AG10803 (cell line): Measurements from ENCODE around the gene SYT15.

Source experiments
- DNase-seq: peaks from one replicate; pipeline ENCODE4 v3.0.0; 2010; ENCODE audit warnings: low read depth
- H3K4me3 ChIP-seq: 2 replicates; pipeline ENCODE4 v1.5.1; 2011; ENCODE audit warnings: mild to moderate bottlenecking, low read length, control low read depth
- TF ChIP-seq, protein P1 (sequence below): conservative IDR thresholded peaks from 2 replicates; pipeline ENCODE4 v1.5.1; 2011; ENCODE audit warnings: mild to moderate bottlenecking, low read length, control low read depth, inconsistent platforms

SYT15 gene

DNA sequence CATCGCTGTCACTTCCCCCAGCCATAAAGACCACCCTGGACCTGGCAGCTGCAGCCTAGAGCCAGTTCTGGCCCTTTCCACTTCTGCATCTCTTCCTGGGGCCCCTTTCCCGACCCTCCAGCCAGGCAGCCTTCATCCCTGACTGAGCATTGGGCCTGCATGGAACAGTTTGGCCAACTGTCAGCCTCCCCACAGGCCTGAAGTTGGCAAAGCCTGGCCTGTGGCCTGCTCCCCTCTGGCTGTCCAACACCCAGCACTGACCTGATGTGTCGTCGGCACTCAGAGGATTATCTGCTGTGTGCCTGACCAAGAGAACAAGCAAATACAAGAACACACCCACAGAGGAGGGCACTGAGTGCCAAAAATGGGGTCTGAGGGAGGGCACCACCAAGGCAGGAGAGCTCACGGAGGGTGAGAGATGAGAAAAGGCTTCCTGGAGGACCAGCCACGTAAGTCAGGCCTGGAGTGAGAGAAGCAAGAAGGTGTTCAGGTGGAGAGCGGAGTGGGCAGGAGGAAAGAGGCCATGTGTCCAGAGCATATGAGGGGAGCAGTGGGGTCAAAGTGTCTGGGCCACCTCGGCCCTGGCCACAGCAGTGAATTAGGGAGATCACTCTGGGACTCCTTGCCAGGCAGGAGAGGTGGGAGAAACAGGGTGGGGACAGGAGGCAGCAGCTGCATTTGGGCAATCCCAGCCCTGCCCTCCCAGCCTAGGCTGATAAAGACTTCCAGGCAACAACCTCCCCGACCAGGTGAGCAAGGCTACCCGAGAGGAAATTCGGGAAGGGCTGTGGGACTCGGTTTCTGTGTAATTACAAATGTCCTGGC is 27.0 kb upstream of the SYT15 start:
- TF ChIP-seq, protein P1, sequence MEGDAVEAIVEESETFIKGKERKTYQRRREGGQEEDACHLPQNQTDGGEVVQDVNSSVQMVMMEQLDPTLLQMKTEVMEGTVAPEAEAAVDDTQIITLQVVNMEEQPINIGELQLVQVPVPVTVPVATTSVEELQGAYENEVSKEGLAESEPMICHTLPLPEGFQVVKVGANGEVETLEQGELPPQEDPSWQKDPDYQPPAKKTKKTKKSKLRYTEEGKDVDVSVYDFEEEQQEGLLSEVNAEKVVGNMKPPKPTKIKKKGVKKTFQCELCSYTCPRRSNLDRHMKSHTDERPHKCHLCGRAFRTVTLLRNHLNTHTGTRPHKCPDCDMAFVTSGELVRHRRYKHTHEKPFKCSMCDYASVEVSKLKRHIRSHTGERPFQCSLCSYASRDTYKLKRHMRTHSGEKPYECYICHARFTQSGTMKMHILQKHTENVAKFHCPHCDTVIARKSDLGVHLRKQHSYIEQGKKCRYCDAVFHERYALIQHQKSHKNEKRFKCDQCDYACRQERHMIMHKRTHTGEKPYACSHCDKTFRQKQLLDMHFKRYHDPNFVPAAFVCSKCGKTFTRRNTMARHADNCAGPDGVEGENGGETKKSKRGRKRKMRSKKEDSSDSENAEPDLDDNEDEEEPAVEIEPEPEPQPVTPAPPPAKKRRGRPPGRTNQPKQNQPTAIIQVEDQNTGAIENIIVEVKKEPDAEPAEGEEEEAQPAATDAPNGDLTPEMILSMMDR = no peak
- H3K4me3 ChIP-seq = no peak overlapping the region
- no peak for DNase-seq

DNA sequence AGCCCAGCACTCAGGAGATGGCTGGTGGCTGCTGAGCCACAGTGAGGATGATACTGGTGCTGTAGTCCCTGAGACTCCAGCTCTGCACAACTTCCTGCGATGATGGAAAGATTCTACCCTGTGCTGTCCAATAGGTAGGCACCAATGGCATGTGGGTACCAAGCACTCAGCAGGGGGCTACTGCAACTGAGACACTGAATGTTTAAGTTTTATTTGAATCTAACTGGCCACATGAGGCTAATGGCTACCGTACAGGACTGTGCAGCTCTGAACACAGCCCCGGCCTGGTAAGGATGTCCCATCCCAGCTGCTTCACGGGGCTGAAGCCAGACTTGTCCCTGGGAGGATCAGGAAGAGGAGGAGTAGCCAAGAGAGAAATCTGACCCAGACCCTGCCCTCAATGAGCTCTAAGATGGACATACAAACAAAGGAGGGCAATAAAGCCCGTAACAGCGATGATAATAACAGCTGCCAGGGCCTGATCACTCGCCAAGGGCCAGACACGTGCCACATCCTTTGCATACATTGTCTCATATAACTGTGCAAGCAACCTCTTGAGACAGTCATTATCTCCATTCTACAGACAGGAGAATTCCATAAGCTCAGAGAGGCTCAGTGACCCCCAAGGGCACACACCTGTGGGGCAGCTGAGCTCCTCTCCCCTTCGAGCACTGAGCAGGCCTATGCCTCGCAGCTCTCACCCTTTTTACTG is 26.2 kb upstream of the SYT15 start:
- DNase-seq = no peak
- TF ChIP-seq, protein P1 = no peak
- no peak overlapping the region for H3K4me3 ChIP-seq

DNA sequence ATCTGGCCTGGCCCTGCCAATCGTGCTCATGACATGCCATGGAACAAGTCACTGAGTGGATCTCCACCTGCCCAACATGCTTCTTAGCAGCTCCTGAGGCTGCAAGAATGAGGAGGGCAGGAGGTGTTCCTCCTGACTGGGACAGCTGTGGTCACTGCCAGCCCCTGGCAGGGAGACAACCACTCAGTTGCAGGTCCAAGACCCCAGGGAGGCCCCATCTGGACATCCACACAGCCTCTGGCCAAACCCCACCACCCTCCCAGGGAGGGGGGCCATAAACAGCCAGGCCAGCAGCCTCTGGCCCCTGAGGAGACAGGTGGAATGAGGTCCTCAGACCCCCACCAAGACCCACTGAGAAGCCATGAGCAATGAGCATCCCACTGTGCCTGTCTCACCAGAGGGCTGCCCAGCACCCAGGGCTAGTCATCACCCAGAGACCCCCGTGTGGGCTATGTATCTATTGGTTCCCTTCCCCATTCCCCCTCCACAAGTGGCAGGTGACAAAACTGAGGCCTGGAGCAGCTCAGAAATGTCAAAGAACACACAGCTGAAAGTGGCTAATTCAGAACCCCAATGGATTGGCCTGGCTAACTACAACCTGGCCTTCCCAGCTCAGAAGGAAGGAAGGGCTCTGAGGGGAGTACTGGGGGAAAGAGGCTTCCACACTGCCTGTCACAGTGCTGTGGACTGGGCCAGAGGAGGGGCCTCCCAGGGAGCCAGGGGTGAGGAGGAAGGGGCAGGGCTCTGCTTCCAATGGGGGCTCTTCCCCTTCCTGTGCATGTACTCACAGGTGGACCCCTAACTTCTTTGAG is 25.5 kb upstream of the SYT15 start:
- TF ChIP-seq, protein P1 = no peak
- DNase-seq = no peak

DNA sequence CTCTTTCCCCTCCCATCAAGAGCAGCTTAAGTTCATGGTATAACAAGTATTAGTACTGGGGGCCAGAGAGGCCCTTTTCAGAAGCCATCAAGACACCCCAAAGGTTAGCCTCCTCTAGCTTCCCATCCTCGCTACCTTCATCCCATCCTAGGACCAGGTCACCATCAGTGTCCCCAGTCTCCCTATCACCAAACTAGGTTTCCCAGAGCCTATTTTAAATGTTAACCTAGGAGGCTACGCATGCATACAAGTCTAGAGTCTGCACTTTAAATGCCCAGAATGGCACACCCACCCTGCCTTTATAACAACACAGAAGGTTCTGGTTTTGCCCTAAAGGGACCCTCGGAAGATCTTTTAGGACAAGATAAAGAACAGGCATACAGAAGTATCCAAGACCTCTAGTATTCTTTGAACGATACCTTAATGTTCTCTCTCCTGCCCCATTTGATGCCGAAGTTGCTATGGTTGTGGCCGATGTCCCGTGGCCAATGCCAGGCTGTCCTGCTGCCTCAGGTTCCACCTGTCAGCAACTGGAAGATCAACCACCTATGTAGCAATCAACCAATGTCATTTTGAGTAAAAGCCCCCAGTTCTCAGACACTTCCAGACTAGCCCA is 24.7 kb upstream of the SYT15 start:
- no peak for DNase-seq
- TF ChIP-seq, protein P1 = no peak

More for the DNA sequence above, 25.5 kb upstream of the SYT15 start:
- no peak overlapping the region for H3K4me3 ChIP-seq

DNA sequence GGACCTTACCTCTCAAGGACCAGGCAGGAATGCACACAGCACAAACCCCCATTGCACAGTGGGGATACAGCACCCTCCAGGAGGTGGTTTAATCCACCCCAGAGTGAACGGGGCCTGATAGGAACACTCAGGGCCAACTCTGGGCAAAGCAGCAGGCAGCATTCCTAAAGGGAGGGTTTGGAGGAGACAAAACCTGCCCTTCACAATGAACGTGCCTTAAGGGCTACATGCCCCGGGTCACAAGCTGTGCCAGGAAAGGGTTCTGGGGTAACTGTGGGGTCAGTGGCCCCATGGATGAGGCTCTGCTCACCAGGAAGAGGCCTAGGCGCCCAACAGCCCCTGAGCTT is 23.6 kb upstream of the SYT15 start:
- no peak for DNase-seq

More for the DNA sequence above, 24.7 kb upstream of the SYT15 start:
- H3K4me3 ChIP-seq = no peak overlapping the region

DNA sequence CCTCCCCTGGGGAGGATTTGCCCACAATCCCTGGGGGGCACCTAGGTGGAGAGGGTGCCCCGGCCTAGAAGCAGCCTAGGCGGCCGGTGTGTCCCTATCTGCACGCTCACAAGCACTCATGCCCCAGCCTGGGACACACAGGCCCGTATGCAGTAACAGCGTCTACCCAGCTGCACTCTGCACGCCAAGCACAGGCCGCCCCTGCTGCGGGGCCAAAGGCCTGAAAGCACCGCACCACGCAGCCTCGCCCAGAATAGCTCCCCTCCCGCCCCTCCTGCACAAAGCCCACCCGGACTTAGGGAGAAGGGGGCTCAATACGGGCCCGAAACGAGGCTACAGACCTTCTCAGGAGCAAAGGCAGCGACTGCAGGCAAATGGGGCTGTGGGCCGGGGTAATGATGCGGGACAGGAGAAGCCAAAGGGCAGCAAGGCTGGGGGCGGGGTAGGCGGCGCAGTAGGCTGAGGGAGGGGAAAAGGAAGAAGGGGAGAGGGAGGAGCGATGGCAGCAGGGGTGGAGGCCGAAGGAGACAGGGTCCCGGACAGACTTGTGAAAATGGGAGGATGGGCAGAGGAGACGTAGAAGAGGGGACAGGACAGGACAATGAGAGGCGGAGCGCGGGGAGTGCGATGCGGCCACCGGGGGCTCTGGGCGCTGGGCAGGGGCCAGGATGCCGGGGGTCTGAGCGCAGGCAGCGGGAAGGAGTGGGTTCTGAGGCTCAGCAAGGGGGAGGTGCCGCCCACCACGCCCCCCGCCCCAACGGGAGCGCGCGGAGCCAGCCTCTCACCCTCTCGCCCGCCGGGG is 23.0 kb upstream of the SYT15 start:
- DNase-seq = no peak
- no peak overlapping the region for H3K4me3 ChIP-seq
- TF ChIP-seq, protein P1 = no peak

More for the DNA sequence above, 23.6 kb upstream of the SYT15 start:
- H3K4me3 ChIP-seq = no peak overlapping the region
- TF ChIP-seq, protein P1 = no peak
